HepG2 (cell line): ENCODE results near the gene LSM6. TPM values are rescaled to one million over a fixed set of nuclear protein-coding genes. Genes with fewer than 3 reads are reported as not detected.

Source experiments
- ASH2L ChIP-seq: fragments of 300-600, 200-600 bp; sonication (generic); IDR thresholded peaks from 2 replicates; pipeline ENCODE4 v1.7.0; 2017; ENCODE audit warnings: low read depth, mild to moderate bottlenecking, moderate library complexity, mixed read lengths, low read length; ENCODE audit not compliant: insufficient read length
- BRD4 ChIP-seq: sonication (generic); formaldehyde crosslinking; IDR thresholded peaks from 2 replicates; pipeline ENCODE4 v1.4.0; 2020; ENCODE audit warnings: missing genetic modification reagents
- ETV6 ChIP-seq: sonication (generic); formaldehyde crosslinking; conservative IDR thresholded peaks from 2 replicates; pipeline ENCODE4 v1.4.0; 2020; ENCODE audit warnings: missing genetic modification reagents
- FLYWCH1 ChIP-seq: sonication (generic); formaldehyde crosslinking; IDR thresholded peaks from 2 replicates; pipeline ENCODE4 v1.8.1; 2023; ENCODE audit warnings: mild to moderate bottlenecking, missing genetic modification reagents
- GPN1 ChIP-seq: sonication (generic); formaldehyde crosslinking; IDR thresholded peaks from 2 replicates; pipeline ENCODE4 v1.5.1; 2020; ENCODE audit warnings: missing genetic modification reagents, borderline replicate concordance
- JDP2 ChIP-seq: sonication (generic); formaldehyde crosslinking; IDR thresholded peaks from 2 replicates; pipeline ENCODE4 v1.8.1; 2022; ENCODE audit warnings: missing genetic modification reagents, borderline replicate concordance
- KDM3A ChIP-seq: IDR thresholded peaks from 2 replicates; pipeline ENCODE4 v1.6.1; 2018; ENCODE audit warnings: low read depth, missing compliant biosample characterization
- KDM5A ChIP-seq: fragments of 200-600 bp; sonication (generic); IDR thresholded peaks from 2 replicates; pipeline ENCODE4 v1.7.0; 2018; ENCODE audit warnings: antibody characterized with exemption, mild to moderate bottlenecking, low read length, borderline replicate concordance
- MIXL1 ChIP-seq: IDR thresholded peaks from 2 replicates; pipeline ENCODE4 v1.6.1; 2016
- NFYB ChIP-seq: sonication (generic); formaldehyde crosslinking; IDR thresholded peaks from 2 replicates; pipeline ENCODE4 v1.4.0; 2020; ENCODE audit warnings: missing genetic modification reagents
- NR2C2 ChIP-seq: sonication (generic); formaldehyde crosslinking; IDR thresholded peaks from 2 replicates; pipeline ENCODE4 v1.4.0; 2020; ENCODE audit warnings: missing genetic modification reagents, mild to moderate bottlenecking, moderate library complexity, borderline replicate concordance
- RELA ChIP-seq: sonication (generic); formaldehyde crosslinking; IDR thresholded peaks from 2 replicates; pipeline ENCODE4 v1.4.0; 2020; ENCODE audit warnings: missing genetic modification reagents
- SIN3B ChIP-seq: fragments of 150-350 bp; IDR thresholded peaks from 2 replicates; pipeline ENCODE4 v1.6.1; 2014; ENCODE audit warnings: low read length
- THYN1 ChIP-seq: sonication (generic); formaldehyde crosslinking; IDR thresholded peaks from 2 replicates; pipeline ENCODE4 v1.8.1; 2023; ENCODE audit warnings: low read depth, mild to moderate bottlenecking, moderate library complexity, missing genetic modification reagents, borderline replicate concordance
- UBTF ChIP-seq: sonication (generic); formaldehyde crosslinking; IDR thresholded peaks from 2 replicates; pipeline ENCODE4 v1.4.0; 2020; ENCODE audit warnings: mild to moderate bottlenecking, missing genetic modification reagents
- ZNF34 ChIP-seq: sonication (generic); formaldehyde crosslinking; IDR thresholded peaks from 2 replicates; pipeline ENCODE4 v1.4.0; 2020; ENCODE audit warnings: mild to moderate bottlenecking, missing genetic modification reagents, borderline replicate concordance
- ZNF747 ChIP-seq: sonication (generic); formaldehyde crosslinking; IDR thresholded peaks from 2 replicates; pipeline ENCODE4 v1.8.1; 2023; ENCODE audit warnings: missing genetic modification reagents, mild to moderate bottlenecking, borderline replicate concordance
- polyA plus RNA-seq, 8 experiments: library from polyadenylated mRNA; depleted of rRNA in 3 of 8; stranded (reverse) in 7 of 8; unstranded in 1 of 8; fragments of >200 nt; fragmentation: Illumina TruSeq in 4 of 8; extraction: Trizol in 4 of 8; gene quantifications; 2 replicates each; pipeline versions ENCODE4 v1.2.1 to v1.2.3, GENCODE V29; 2011 to 2016; ENCODE audit warnings: low read depth in 4 of 8, missing spikeins in 1 of 8, mixed read lengths in 1 of 8; ENCODE audit not compliant: insufficient read depth in 1 of 8
- total RNA-seq, 5 experiments: library from RNA; depleted of rRNA; stranded (reverse); fragments of >200 nt; fragmentation: Illumina TruSeq; extraction: Trizol; gene quantifications; 2 replicates each; pipeline ENCODE4 v1.2.3, GENCODE V29; 2016; ENCODE audit warnings: low read depth in 1 of 5
- TF ChIP-seq, protein P1 (sequence below): sonication (generic); formaldehyde crosslinking; IDR thresholded peaks from 2 replicates; pipeline ENCODE4 v1.4.0; 2020; ENCODE audit warnings: low read depth, mild to moderate bottlenecking, missing genetic modification reagents
- TF ChIP-seq, protein P2 (sequence below): IDR thresholded peaks from 2 replicates; pipeline ENCODE4 v1.6.1; 2016
- TF ChIP-seq, protein P3 (sequence below): sonication (generic); formaldehyde crosslinking; IDR thresholded peaks from 2 replicates; pipeline ENCODE4 v1.4.0; 2020; ENCODE audit warnings: low read depth, mild to moderate bottlenecking, missing genetic modification reagents
- TF ChIP-seq, protein P4 (sequence below): sonication (generic); formaldehyde crosslinking; conservative IDR thresholded peaks from 2 replicates; pipeline ENCODE4 v1.4.0; 2020; ENCODE audit warnings: missing genetic modification reagents

The LSM6 gene
- total and polyA plus RNA-seq, 2 of the 13 experiments (the other 11 are each of a cell fraction or from before 2014, with no cell fraction given), result 14.6 to 83.3 TPM

GRCh38 chr4:146175541-146176453 lies at the start of gene LSM6 (continued):
- 0 out of 2 replicates have a peak, but pooled peaks have one; percentile 26 for TF ChIP-seq GPN1 (CRISPR knock-in tag)
- no peak for TF ChIP-seq SIN3B
- peak; percentile 97 for TF ChIP-seq UBTF (CRISPR knock-in tag)
- TF ChIP-seq, protein P1, sequence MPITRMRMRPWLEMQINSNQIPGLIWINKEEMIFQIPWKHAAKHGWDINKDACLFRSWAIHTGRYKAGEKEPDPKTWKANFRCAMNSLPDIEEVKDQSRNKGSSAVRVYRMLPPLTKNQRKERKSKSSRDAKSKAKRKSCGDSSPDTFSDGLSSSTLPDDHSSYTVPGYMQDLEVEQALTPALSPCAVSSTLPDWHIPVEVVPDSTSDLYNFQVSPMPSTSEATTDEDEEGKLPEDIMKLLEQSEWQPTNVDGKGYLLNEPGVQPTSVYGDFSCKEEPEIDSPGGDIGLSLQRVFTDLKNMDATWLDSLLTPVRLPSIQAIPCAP (CRISPR knock-in tag), result 0 out of 2 replicates have a peak, but pooled peaks have one; percentile 59
- TF ChIP-seq FLYWCH1 (CRISPR knock-in tag), result 0 out of 2 replicates have a peak, but pooled peaks have one; percentile 19
- TF ChIP-seq NR2C2 (CRISPR knock-in tag), result peak; percentile 41; the same call in 1 of the 2 replicates
- TF ChIP-seq, protein P2, sequence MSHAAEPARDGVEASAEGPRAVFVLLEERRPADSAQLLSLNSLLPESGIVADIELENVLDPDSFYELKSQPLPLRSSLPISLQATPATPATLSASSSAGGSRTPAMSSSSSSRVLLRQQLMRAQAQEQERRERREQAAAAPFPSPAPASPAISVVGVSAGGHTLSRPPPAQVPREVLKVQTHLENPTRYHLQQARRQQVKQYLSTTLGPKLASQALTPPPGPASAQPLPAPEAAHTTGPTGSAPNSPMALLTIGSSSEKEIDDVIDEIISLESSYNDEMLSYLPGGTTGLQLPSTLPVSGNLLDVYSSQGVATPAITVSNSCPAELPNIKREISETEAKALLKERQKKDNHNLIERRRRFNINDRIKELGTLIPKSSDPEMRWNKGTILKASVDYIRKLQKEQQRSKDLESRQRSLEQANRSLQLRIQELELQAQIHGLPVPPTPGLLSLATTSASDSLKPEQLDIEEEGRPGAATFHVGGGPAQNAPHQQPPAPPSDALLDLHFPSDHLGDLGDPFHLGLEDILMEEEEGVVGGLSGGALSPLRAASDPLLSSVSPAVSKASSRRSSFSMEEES (CRISPR knock-in tag), result no peak
- TF ChIP-seq, protein P3, sequence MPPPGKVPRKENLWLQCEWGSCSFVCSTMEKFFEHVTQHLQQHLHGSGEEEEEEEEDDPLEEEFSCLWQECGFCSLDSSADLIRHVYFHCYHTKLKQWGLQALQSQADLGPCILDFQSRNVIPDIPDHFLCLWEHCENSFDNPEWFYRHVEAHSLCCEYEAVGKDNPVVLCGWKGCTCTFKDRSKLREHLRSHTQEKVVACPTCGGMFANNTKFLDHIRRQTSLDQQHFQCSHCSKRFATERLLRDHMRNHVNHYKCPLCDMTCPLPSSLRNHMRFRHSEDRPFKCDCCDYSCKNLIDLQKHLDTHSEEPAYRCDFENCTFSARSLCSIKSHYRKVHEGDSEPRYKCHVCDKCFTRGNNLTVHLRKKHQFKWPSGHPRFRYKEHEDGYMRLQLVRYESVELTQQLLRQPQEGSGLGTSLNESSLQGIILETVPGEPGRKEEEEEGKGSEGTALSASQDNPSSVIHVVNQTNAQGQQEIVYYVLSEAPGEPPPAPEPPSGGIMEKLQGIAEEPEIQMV (CRISPR knock-in tag), result 0 out of 2 replicates have a peak, but pooled peaks have one; percentile 40
- TF ChIP-seq ZNF34 (CRISPR knock-in tag), result no peak
- TF ChIP-seq NFYB (CRISPR knock-in tag), result peak; percentile 84
- peak; percentile 100 for TF ChIP-seq ASH2L
- TF ChIP-seq ZNF747, result no peak
- peak; percentile 86; the same call in 1 of the 2 replicates for TF ChIP-seq KDM5A
- TF ChIP-seq JDP2 (CRISPR knock-in tag), result no peak
- TF ChIP-seq THYN1, result no peak
- 0 out of 2 replicates have a peak, but pooled peaks have one; percentile 48 for TF ChIP-seq ETV6 (CRISPR knock-in tag)
- no peak for TF ChIP-seq RELA (CRISPR knock-in tag)
- TF ChIP-seq KDM3A (CRISPR knock-in tag), result no peak
- TF ChIP-seq BRD4 (CRISPR knock-in tag), result no peak
- TF ChIP-seq, protein P4, sequence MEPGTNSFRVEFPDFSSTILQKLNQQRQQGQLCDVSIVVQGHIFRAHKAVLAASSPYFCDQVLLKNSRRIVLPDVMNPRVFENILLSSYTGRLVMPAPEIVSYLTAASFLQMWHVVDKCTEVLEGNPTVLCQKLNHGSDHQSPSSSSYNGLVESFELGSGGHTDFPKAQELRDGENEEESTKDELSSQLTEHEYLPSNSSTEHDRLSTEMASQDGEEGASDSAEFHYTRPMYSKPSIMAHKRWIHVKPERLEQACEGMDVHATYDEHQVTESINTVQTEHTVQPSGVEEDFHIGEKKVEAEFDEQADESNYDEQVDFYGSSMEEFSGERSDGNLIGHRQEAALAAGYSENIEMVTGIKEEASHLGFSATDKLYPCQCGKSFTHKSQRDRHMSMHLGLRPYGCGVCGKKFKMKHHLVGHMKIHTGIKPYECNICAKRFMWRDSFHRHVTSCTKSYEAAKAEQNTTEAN (CRISPR knock-in tag), result no peak
- TF ChIP-seq MIXL1 (CRISPR knock-in tag), result no peak
